NCI-H446 treated with DMSO at 0.1 percent for 48 hours (cell line): Measurements from ENCODE around the gene NCAM2.
A peak's percentile ranks its signal among the peaks of the same experiment; 100 is the strongest.

ENCODE experiments used
- DNase-seq: peaks from one replicate; lab custom pipeline; 2025; lab: John Stamatoyannopoulos, UW

The NCAM2 gene

DNA sequence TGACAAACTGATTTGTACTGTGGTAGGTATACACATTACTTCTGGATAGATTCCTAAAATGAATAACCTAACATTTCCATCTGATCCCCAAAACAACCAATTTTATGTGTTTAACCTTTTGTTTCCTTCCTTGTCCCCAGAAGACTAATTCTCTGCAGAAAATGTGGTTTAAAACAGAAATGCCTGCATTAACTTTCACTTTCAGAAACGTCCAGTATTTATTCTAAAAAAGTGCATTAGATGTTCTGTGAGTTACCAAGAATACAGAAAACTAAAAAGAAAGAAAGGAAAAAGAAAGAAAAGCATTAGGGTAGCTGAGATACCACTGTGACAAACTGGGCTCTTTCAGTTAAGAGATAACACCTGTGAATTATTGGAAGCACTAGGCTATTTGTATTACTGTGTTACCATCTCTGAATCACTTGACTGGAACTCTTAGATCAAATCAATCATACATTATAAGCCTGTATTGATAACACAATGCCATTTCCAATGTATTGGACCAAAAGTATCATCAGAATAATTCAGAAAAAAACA, 177.7 kb downstream of the NCAM2 start:
- DNase-seq = no peak

DNA sequence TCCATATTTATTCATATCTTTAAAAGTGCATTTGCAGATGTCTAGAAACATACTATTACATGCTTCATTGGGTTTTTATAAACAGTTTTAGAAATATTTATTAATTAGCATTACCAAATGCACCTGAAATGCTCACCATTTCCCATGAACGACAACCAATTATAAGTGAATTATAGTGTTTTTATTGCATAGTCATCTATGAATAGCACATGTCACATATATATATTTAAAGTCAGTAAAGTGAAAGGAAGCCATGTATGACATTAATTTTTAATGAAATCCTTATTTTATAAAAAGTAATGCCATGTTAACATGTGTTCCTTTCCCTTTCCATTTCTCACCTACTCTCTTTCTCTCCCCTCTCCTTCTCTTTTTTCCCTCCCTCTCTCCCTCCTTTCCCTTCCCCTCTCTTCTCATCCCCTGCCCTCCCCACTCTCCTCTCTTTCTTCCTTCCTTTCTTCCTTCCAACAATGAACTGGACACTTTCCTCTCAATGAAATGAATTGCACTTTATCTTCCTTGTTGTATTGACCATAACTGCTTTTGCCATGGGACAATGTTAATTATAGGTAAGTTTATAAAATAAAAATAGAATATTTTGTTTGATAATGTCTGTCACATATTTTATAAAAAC, 179.3 kb downstream of the NCAM2 start:
- DNase-seq = no peak

GRCh38 chr21:21179619-21180298, 181.6 kb downstream of the NCAM2 start:
- DNase-seq = peak; percentile 94

DNA sequence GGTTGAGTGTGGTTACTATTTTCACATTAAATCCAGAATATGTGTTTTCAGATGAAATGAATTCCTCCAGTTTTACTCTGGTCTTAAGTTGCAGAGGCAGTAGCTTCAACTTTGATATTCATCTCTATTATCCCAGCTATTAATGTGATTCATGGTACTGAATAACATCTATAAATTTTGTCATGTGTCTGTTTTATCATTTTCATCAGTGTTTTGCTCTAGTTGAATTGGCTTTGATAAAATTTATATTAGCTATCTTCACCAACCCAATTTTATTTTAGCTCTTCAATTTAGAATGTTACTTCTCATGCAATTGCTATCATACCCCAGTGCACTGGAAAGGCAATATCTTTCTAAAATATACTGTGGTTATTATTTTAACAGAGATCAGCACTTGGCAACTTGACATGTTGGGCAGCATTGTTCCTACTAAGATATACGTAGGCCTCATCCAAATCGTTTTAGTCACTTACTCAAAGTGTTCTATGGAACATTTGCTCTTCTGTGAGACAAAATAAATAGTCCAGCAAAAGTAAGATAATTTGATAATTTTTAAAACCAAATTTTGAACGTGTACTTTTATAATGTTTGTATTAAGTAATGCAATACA, 184.3 kb downstream of the NCAM2 start:
- no peak for DNase-seq

- DNase-seq = no peak
Observed at GRCh38 chr21:21183092-21183491, 184.9 kb downstream of the NCAM2 start.

- DNase-seq = no peak
Observed at GRCh38 chr21:21184771-21185528, 186.7 kb downstream of the NCAM2 start.

GRCh38 chr21:21187579-21187978, 189.4 kb downstream of the NCAM2 start:
- DNase-seq = no peak

DNA sequence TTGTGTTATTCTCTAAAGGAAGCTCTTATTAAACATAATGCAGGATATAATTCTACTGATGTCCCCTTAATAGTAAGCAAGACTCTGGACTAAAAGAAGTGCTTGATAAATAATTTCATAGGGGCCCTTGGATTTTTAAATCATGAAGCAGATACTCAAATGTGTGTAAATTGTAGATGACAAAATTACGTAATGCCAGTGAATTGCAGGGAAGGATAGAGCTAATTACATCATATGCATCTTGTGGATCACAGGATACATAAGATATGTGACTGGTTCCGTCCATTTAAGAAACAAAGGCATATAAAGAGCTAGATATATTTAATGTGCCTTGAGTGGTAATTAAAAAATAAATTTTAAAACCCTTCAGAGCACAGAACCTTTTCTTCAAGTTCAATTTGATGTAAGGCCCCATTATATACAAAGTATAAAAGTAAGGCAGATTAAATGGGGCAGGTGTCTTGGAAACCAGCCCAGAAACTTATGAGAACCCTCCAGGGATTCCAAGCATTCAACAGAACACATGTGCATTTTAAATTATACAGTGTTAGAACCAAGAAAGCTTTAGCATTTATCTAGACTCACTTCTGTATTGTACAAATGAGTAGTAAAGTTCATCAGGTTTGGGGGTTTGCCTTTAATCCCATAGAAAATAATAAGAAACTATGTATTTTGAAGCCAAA, 190.4 kb downstream of the NCAM2 start:
- DNase-seq = peak; percentile 65

GRCh38 chr21:21195417-21195943, 197.3 kb downstream of the NCAM2 start:
- no peak for DNase-seq

DNA sequence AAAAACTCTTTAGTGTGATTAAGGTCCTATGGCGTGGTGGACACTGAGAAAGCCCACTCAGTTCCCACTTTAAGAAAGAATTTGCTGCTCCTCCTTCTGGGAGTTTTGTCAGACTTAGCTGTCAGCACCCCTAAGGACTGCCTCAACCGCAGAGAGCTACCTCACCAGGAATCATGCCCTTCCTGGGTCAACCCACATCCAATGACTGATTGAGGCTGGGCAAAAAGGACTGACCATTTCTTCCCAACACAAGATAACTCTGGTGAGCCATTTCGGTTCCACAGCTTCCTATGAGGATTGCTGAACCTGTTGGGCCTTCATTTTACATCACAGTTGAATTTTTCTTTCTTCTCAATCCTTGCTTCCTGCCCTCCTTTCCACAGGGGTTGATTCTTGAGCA, 197.9 kb downstream of the NCAM2 start:
- DNase-seq = no peak

DNA sequence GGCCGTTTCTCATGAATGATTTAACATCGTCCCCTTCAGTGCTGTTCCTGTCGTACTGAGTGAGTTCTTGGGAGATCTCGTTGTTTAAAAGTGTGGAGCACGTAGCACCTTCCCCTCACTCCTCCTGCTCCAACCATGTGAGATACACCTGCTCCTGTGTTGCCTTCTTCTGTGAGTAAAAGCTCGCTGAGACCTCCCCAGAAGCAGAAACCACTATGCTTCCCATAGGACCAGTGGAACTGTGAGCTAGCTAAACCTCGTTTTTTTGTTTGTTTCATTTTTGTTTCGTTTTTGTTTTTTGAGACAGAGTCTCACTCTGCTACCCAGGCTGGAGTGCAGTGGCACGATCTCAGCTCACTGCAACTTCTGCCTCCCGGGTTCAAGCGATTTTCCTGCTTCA, 198.6 kb downstream of the NCAM2 start:
- DNase-seq = no peak

DNA sequence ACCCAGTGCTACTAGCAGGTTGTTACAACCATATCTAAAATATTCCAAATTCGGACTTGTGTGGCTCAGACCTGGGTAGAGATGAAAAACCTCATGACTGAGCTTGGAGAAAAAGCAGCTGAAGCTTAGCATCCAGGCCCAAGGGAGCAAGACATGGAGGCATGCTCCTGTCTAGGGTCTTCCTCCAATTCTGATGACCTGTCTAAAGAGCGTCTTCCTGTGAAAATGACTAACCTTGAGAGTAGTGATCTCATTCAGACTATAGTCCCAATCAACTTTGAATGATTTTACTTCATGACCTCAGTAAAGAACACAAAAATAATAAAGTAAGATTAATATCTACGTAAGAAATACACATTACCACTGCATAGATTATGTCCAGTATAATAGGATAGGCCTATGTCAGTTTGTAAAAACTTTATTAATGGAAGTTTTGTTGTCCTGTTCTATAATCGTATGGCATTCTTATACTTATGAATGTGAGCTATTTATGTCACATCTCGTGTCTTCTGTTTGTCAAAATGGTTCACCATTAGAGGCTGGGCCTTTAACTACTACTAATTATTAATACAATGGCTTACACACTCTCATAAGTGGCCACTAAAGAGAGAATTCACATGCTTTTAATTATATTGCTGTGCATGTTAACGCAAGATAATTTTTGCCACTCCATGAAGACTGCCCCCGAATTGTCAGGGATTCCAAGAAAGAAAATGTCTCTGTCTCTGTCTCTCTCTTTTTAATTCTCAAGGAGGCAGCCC, 201.3 kb downstream of the NCAM2 start:
- DNase-seq = no peak

DNA sequence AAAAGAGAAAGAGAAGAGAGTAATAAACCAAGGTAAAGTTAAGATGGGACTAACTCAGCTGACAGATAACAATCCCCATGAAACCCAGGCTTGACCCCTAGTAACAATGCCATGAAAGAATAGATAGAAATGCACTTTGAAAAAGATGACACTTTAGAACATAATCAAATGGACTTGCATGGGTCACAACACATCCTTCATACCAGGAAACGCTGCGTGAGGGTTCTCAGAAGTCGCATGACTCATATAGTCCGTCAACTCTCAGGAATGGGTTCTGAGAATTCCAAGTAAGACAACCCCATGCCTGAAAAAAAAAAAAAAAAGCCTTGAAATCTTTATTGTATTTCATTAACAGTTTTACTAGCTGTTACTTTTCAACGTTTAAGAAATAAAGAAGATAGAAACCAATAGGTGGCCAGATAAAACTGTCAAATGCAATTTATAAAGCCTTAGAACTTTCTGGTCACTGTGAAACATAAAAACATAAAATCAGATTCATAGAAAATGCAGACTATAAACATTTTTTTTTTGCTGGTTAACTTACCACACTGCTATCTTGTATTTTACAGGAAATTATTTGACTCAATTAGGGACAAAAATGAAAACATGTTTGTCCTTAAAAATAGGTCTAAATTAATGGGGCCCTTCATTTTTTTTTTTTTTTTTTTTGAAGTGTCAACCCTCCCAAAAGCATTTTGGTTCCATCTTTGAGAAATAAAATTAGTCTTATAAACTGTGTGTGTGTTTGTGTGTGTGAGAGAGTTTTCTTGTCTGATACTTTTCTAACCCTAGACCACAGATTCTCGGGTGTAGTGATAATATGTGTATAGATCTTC, 202.1 kb downstream of the NCAM2 start:
- no peak for DNase-seq

- DNase-seq = no peak
Observed at GRCh38 chr21:21200939-21201615, 202.9 kb downstream of the NCAM2 start.

GRCh38 chr21:21203822-21204339, 205.7 kb downstream of the NCAM2 start:
- no peak for DNase-seq

DNA sequence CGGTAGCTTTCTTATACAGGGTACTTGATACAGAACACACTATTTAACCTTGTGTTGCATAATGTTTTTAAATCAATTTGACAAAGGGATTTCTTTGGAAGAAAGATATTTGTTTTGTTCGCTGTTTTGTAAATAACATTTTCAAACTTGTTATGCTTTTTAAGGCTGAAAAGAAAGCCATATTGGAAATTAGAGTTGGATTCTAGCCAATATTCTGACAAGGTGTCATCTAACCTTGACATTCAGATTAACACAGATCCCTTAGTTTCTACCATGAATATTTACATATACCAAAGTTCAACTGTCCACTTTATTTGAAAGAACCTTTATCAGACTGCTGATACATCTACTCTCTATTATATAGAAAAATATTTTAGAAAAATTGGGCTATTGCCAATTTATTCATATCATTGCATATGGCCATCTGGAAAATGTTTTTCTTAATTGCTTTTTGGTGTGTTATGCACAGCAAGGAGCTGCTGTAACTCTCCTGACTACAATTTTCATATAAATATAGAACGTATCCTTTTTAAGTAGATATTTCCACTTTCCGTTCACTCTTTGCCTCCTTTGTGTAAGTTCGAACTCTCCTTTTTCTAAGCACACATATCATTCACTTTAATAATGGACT, 206.3 kb downstream of the NCAM2 start:
- peak; percentile 80 for DNase-seq

- DNase-seq = no peak
Observed at GRCh38 chr21:21205604-21206003, 207.4 kb downstream of the NCAM2 start.

DNA sequence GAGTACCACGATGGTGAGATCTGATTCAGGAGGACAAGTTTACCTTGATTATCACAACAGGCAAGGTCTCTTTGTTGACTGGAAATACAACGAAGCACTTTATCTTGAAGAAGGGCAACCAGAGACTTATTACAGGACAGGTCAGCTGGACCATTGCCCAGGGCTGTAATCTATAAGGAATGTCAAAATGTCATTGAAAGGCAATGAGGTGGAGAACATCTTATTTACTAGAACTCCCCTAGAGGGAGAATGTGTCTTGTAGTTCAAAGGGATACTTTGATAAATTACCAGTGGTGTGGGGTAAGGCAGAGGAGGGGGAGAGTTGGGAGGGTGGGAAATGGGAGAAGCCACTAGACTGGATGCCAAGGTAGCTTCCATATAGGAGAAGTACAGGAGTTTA, 212.3 kb downstream of the NCAM2 start:
- peak; percentile 29 for DNase-seq

GRCh38 chr21:21213297-21213696, 215.1 kb downstream of the NCAM2 start:
- no peak for DNase-seq
